Endothelial cell of umbilical vein (primary cell): ENCODE results near the gene GALNT2. TPM values are rescaled to one million over a fixed set of nuclear protein-coding genes. Genes with fewer than 3 reads are reported as not detected.

Experiments used
- BruUV-seq: library from RNA; stranded (reverse); fragments of 400-500 nt; replicated peaks from 2 replicates; lab custom pipeline; 2021; lab: Mats Ljungman, UMichigan
- CTCF ChIA-PET: fragments of 300-600, 350-600 bp; sonication (Branson Sonifier 250); formaldehyde crosslinking; loops from one replicate; lab custom pipeline; 2021; ENCODE audit warnings: antibody characterized with exemption, inconsistent platforms; lab: Charles Lee
- POLR2A ChIA-PET: fragments of 300-600, 350-600 bp; sonication (Branson Sonifier 250); formaldehyde crosslinking; loops from one replicate; lab custom pipeline; 2021; ENCODE audit warnings: antibody characterized with exemption, inconsistent platforms; lab: Charles Lee
- DNase-seq: peaks from one replicate; pipeline ENCODE4 v3.0.0-alpha.2; 2011; ENCODE audit warnings: low read depth, low spot score
- FAIRE-seq: peaks from 2 replicates; lab custom pipeline; 2011; peaks lifted over from hg19 to GRCh38; lab: Jason Lieb, UNC
- H2AFZ ChIP-seq: 2 replicates; pipeline ENCODE4 v1.6.0; 2012; ENCODE audit warnings: low read depth, low read length, control low read depth, inconsistent platforms
- H3K27ac ChIP-seq: 2 replicates; pipeline ENCODE4 v1.5.1; 2011; ENCODE audit warnings: low read depth, mild to moderate bottlenecking, control low read depth, low read length, moderate library complexity; ENCODE audit not compliant: insufficient read depth
- H3K27me3 ChIP-seq, 2 experiments: 2 replicates each; pipeline versions ENCODE4 v1.6.0 to v1.6.1; 2011; ENCODE audit warnings: low read length in 2 of 2, mixed read lengths in 1 of 2; ENCODE audit not compliant: control insufficient read depth in 2 of 2, insufficient read depth in 2 of 2
- H3K36me3 ChIP-seq, 2 experiments: 2 replicates in 1 of 2; 3 replicates in 1 of 2; pipeline ENCODE4 v1.5.1; 2011; ENCODE audit warnings: low read length in 2 of 2, mild to moderate bottlenecking in 1 of 2, moderate library complexity in 1 of 2; ENCODE audit not compliant: control insufficient read depth in 2 of 2, insufficient read depth in 2 of 2; ENCODE audit errors: extremely low read depth in 1 of 2
- H3K4me1 ChIP-seq: 3 replicates; pipeline ENCODE4 v1.5.1; 2011; ENCODE audit warnings: mild to moderate bottlenecking, low read length; ENCODE audit not compliant: control insufficient read depth, insufficient read depth; ENCODE audit errors: extremely low read depth
- H3K4me2 ChIP-seq: 2 replicates; pipeline ENCODE4 v1.6.1; 2011; ENCODE audit warnings: low read length, control low read depth, mixed read lengths; ENCODE audit not compliant: insufficient read depth
- H3K4me3 ChIP-seq, 3 experiments: fragments of 200-600 bp in 1 of 3; sonication (generic), shearing (Covaris generic) in 1 of 3; replicated peaks in 1 of 3; 2 replicates each; pipeline ENCODE4 v1.5.1; 2011 to 2016; ENCODE audit warnings: control low read depth in 3 of 3, low read length in 3 of 3, mild to moderate bottlenecking in 2 of 3, inconsistent platforms in 1 of 3, low read depth in 1 of 3, moderate library complexity in 1 of 3; ENCODE audit not compliant: insufficient read depth in 1 of 3
- H3K79me2 ChIP-seq: 2 replicates; pipeline ENCODE4 v1.6.0; 2012; ENCODE audit warnings: low read length, inconsistent platforms; ENCODE audit not compliant: control insufficient read depth, insufficient read depth
- H3K9ac ChIP-seq: replicated peaks from 2 replicates; pipeline ENCODE3; 2011; ENCODE audit warnings: low read length, control low read depth; ENCODE audit not compliant: insufficient read depth; ENCODE audit errors: extremely low read depth
- H3K9me1 ChIP-seq: replicated peaks from 3 replicates; pipeline ENCODE4 v1.6.0; 2011; ENCODE audit warnings: mild to moderate bottlenecking, low read length; ENCODE audit not compliant: control insufficient read depth, insufficient read depth; ENCODE audit errors: extremely low read depth
- H3K9me3 ChIP-seq: replicated peaks from 2 replicates; pipeline ENCODE4 v1.5.1; 2012; ENCODE audit warnings: low read length, inconsistent platforms; ENCODE audit not compliant: control insufficient read depth, insufficient read depth
- H4K20me1 ChIP-seq: replicated peaks from 2 replicates; pipeline ENCODE3; 2011; ENCODE audit warnings: mild to moderate bottlenecking, low read length; ENCODE audit not compliant: control insufficient read depth, insufficient read depth; ENCODE audit errors: extremely low read depth
- CTCF ChIP-seq, 2 donors: IDR thresholded peaks; 1 replicate in 1 of 2; 2 replicates in 1 of 2; pipeline ENCODE4 v1.5.1; 2011; ENCODE audit warnings: low read length in 2 of 2, mild to moderate bottlenecking in 2 of 2, moderate library complexity in 2 of 2, control low read depth in 1 of 2, inconsistent platforms in 1 of 2, low read depth in 1 of 2; ENCODE audit not compliant: insufficient read depth in 1 of 2; ENCODE audit errors: extremely low read depth in 1 of 2
- EZH2 ChIP-seq: IDR thresholded peaks from 2 replicates; pipeline ENCODE4 v1.6.1; 2012; ENCODE audit warnings: borderline replicate concordance, low read depth, mild to moderate bottlenecking, moderate library complexity, low read length, inconsistent platforms; ENCODE audit not compliant: severe bottlenecking
- FOS ChIP-seq: IDR thresholded peaks from 2 replicates; pipeline ENCODE4 v1.6.1; 2011; ENCODE audit warnings: mild to moderate bottlenecking, low read length, moderate library complexity, borderline replicate concordance; ENCODE audit not compliant: insufficient read depth
- GATA2 ChIP-seq: IDR thresholded peaks from 2 replicates; pipeline ENCODE4 v1.7.0; 2011; ENCODE audit warnings: low read depth, mild to moderate bottlenecking, moderate library complexity, mixed read lengths, low read length; ENCODE audit not compliant: insufficient read length, insufficient read depth
- JUN ChIP-seq: IDR thresholded peaks from 2 replicates; pipeline ENCODE4 v1.6.1; 2011; ENCODE audit warnings: borderline replicate concordance, low read depth; ENCODE audit not compliant: insufficient read length, insufficient read depth
- MAX ChIP-seq: IDR thresholded peaks from 2 replicates; pipeline ENCODE4 v1.6.1; 2011; ENCODE audit not compliant: insufficient read depth, insufficient read length
- MYC ChIP-seq: IDR thresholded peaks from one replicate; pipeline ENCODE4 v1.6.1; 2011; ENCODE audit warnings: mild to moderate bottlenecking, low read depth, low read length
- POLR2A ChIP-seq: IDR thresholded peaks from 2 replicates; pipeline ENCODE4 v1.6.1; 2012; ENCODE audit warnings: low read depth, mild to moderate bottlenecking, control low read depth, low read length
- POLR2AphosphoS5 ChIP-seq: IDR thresholded peaks from 2 replicates; pipeline ENCODE4 v1.6.1; 2012; ENCODE audit warnings: low read depth, mild to moderate bottlenecking, control low read depth, low read length, moderate library complexity; ENCODE audit not compliant: insufficient read depth
- dilution Hi-C: fragments of 300-500 bp; cut with MboI; formaldehyde crosslinking; loops from one replicate; pipeline ENCODE4 v1.15.0; 2019; ENCODE audit warnings: low sequenced_read_pairs; ENCODE audit not compliant: extremely low pct_ligation_motif_present
- intact Hi-C: fragments of 100-400 bp; cut with micrococcal nuclease; formaldehyde crosslinking; loops from one replicate; pipeline ENCODE4 v1.10.0; 2022
- polyA plus RNA-seq, 4 experiments: library from polyadenylated mRNA; depleted of rRNA in 3 of 4; stranded (reverse) in 3 of 4; unstranded in 1 of 4; fragments of >200 nt; gene quantifications; 2 replicates each; pipeline versions ENCODE4 v1.2.1 to v1.2.3, GENCODE V29; 2011 to 2012; ENCODE audit warnings: missing spikeins in 1 of 4
- total RNA-seq: library from RNA; stranded (reverse); gene quantifications from 2 replicates; pipeline ENCODE4 v1.2.3, GENCODE V29; 2021

The GALNT2 gene
- total and polyA plus RNA-seq, 2 donors (not counting 3 experiments of a cell fraction or from before 2014, with no cell fraction given) = 56.3 to 77.5 TPM

GRCh38 chr1:230151924-230152468, 85.0 kb downstream of the GALNT2 start:
- no peak overlapping the region for H3K4me2 ChIP-seq
- intact Hi-C loops = no loop called here
- no TSS peak for BruUV-seq
- no peak for FAIRE-seq
- no peak overlapping the region for H2AFZ ChIP-seq
- POLR2A ChIA-PET = no interaction called here
- no peaks in the 10 kb centered on the region for H3K79me2 ChIP-seq
- H3K9me3 ChIP-seq = no peaks in the 10 kb centered on the region
- H3K4me1 ChIP-seq = no peaks in the 10 kb centered on the region
- dilution Hi-C loops = no loop called here
- H3K27me3 ChIP-seq = no peaks in the 10 kb centered on the region
- H3K9me1 ChIP-seq = no peaks in the 10 kb centered on the region
- CTCF ChIA-PET = no interaction called here
- peaks cover 5% of the 10 kb centered on the region for H4K20me1 ChIP-seq
- H3K27ac ChIP-seq = no peak overlapping the region
- no peak for TF ChIP-seq JUN
- no peak for TF ChIP-seq MAX
- no peak for TF ChIP-seq POLR2A
- TF ChIP-seq FOS = no peak
- TF ChIP-seq EZH2 = no peak
- no peak for TF ChIP-seq POLR2AphosphoS5
- no peak for TF ChIP-seq GATA2
- no peaks in the 10 kb centered on the region for H3K36me3 ChIP-seq
- no peak overlapping the region for H3K9ac ChIP-seq
- no peak overlapping the region for H3K4me3 ChIP-seq
- no peak for DNase-seq

GRCh38 chr1:230152999-230153398, 86.0 kb downstream of the GALNT2 start:
- intact Hi-C loops = no loop called here
- Histone ChIP-seq H3K4me2 (no peak overlapping the region), H3K4me1 (no peaks in the 10 kb centered on the region), H3K27ac (no peak overlapping the region), H3K27me3 (no peaks in the 10 kb centered on the region), H4K20me1 (peaks cover 3% of the 10 kb centered on the region), H3K9me1 (no peaks in the 10 kb centered on the region), H3K36me3 (no peaks in the 10 kb centered on the region), H3K4me3 (no peak overlapping the region), H3K9me3 (no peaks in the 10 kb centered on the region), H2AFZ (no peak overlapping the region), H3K79me2 (no peaks in the 10 kb centered on the region), H3K9ac (no peak overlapping the region)
- POLR2A ChIA-PET = no interaction called here
- dilution Hi-C loops = no loop called here
- FAIRE-seq (no peak), DNase-seq (no peak)
- BruUV-seq = no TSS peak
- CTCF ChIA-PET = interaction anchor here (1.2 to 1.4 kb wide), 3 partner anchors 13 to 62 kb away, joined by 3 to 6 read pairs (median 3); no protein-coding TSS in a partner anchor
- TF ChIP-seq CTCF (IDR thresholded peaks at IDR 0.05; ENCODE audit: extremely low read depth in 1 of 2, insufficient read depth in 1 of 2, low read depth in 1 of 2, low read length in 2 of 2) (no peak), POLR2A (no peak), JUN (no peak), POLR2AphosphoS5 (no peak), GATA2 (no peak), MAX (no peak), MYC (no peak), FOS (no peak), EZH2 (no peak)
